AG09309 (cell line): ENCODE results near the gene SVOPL.

Experiments
- DNase-seq: peaks from one replicate; pipeline ENCODE4 v3.0.0-alpha.2; 2010; ENCODE audit warnings: low read depth
- H3K4me3 ChIP-seq: 2 replicates; pipeline ENCODE4 v1.5.1; 2011; ENCODE audit warnings: mild to moderate bottlenecking, low read depth, low read length, moderate library complexity; ENCODE audit not compliant: control insufficient read depth
- TF ChIP-seq, protein P1 (sequence below): IDR thresholded peaks from 2 replicates; pipeline ENCODE4 v1.5.1; 2011; ENCODE audit warnings: mild to moderate bottlenecking, low read depth, low read length, inconsistent platforms; ENCODE audit not compliant: insufficient read depth, control insufficient read depth; ENCODE audit errors: missing control alignments

Gene SVOPL

DNA sequence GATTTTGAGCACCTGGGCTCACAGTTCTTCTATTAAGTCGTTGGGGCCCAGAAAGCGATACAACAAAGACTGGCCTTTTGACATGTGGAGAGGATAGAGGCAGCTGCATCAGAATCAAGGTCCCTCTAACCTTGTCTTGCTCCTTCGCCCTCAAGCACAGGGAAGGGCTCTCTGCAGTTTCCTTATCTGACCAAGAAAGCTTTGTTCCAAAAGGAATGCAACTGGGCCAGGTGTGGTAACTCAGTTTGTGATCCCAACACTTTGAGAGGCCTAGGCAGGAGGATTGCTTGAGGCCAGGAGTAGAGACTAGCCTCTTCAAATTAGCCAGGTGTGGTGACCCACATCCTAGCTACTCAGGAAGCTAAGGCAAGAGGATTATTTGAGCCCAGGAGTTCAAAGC, 32.2 kb downstream of the SVOPL start:
- no peak overlapping the region for H3K4me3 ChIP-seq
- TF ChIP-seq, protein P1, sequence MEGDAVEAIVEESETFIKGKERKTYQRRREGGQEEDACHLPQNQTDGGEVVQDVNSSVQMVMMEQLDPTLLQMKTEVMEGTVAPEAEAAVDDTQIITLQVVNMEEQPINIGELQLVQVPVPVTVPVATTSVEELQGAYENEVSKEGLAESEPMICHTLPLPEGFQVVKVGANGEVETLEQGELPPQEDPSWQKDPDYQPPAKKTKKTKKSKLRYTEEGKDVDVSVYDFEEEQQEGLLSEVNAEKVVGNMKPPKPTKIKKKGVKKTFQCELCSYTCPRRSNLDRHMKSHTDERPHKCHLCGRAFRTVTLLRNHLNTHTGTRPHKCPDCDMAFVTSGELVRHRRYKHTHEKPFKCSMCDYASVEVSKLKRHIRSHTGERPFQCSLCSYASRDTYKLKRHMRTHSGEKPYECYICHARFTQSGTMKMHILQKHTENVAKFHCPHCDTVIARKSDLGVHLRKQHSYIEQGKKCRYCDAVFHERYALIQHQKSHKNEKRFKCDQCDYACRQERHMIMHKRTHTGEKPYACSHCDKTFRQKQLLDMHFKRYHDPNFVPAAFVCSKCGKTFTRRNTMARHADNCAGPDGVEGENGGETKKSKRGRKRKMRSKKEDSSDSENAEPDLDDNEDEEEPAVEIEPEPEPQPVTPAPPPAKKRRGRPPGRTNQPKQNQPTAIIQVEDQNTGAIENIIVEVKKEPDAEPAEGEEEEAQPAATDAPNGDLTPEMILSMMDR, result no peak
- DNase-seq, result no peak

DNA sequence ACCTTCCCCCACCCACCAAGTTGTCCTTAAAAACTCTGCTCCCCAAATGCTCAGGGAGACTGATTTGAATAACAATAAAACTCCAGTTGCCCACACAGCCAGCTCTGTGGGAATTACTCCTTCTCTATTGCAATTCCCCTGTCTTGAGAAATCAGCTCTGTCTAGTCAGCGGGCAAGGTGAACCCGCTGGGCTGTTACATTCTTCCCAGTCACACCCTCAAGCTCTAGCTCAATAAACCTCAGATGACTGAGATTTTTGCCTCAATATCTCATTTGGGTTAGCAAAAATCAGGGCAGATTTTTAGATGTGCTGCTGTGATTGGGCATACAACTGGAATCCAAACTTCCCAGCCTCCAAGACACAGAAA, 32.9 kb downstream of the SVOPL start:
- TF ChIP-seq, protein P1, result no peak
- DNase-seq, result no peak
- no peak overlapping the region for H3K4me3 ChIP-seq

DNA sequence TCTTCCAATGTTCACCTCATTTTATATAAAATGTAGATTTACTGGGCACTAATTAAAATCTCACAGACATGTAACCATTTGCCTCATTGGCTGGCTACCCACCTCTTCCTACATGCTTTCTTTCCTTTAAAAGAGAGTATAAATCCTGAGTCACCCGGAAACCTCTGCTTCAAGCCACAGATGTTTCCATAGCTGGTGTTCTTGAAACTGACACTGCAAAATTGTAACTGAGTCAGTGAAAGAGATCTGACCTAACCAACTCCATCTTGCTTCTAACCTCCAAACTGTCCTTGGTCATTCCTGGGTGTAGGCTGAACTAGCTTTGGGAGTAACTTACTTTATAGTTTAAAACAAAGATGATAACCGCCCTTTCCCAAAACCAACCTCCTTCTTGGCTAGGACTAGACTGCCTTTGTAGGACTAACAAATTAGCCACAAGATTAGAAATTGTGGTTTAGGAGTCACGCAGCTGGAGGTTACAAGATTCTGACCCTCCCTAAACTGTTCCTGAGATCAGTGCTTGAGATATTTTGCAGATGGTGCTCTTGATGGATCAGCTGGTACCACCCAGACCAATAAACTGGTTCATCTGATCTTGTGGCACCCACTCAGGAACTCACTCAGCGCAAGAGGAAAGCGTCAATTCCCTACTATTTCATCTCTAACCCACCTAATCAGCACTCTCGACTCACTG, 33.5 kb downstream of the SVOPL start:
- TF ChIP-seq, protein P1, result no peak
- DNase-seq, result no peak
- H3K4me3 ChIP-seq, result no peak overlapping the region

DNA sequence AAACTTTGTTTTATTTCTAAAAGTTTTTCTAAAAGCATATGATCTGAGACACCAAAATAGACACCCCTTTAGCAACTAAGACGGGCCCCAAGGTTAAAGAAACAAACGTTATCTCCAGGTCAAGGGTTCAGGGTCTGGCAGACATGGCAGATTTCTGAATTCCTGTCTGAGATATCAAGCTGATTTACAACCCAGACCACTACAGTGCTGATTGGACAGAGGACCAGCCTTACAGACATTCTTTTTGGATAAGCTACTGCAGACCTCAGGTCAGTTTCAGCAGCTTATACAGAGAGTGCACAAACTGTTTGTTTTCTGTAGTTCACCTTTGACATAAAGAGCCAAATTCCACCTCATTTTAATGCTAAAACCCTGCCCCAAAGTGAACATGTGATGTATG, 34.8 kb downstream of the SVOPL start:
- no peak for DNase-seq
- H3K4me3 ChIP-seq, result no peak overlapping the region
- TF ChIP-seq, protein P1, result no peak

DNA sequence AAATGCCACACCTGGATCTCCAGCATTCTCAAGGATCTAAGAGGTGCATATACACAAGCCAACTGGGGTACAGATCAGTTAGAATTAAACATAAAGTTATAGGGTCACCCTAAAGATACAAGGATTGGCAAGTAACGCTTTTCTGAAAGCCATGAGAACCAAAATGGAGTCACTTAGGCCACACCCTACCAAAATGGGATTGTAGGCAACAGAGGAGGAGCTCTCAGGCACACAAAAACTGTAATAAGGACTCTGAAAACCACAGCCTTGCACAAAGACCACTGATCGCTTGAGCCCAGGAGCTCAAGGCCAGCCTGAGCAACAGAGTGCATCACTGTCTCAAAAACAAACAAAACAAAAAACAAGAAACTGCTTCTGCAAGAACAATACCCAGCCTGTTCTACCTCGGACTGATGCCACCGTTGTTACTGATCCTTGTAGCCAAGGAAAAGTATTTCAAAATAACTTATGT, 35.5 kb downstream of the SVOPL start:
- DNase-seq, result no peak
- no peak overlapping the region for H3K4me3 ChIP-seq
- TF ChIP-seq, protein P1, result no peak

DNA sequence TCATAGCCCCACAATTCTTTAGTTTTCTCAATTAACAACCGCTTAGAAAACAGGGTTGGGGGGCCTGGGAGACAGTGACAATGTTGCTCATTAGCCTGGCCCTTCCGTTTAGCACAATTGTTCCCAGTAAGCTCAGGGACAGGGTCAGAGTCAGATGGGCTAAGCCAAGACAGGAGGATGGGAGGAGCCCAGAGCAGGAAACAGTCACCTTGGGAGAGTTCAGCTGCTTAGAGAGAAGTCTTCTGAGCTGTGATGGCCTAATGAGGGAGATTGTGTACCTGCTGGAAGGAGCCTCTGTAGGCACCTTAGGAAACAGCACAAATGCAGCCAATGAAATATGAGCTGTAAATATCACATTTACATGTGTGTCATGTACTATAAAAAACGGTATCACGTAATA, 35.9 kb downstream of the SVOPL start:
- no peak overlapping the region for H3K4me3 ChIP-seq
- TF ChIP-seq, protein P1, result no peak

More for the DNA sequence above, 35.9 kb downstream of the SVOPL start:
- DNase-seq, result no peak
